DOHH2 (cell line): ENCODE results near the gene DAPK2.

ENCODE experiments used
- EZH2phosphoT487 ChIP-seq: fragments of 200-600 bp; sonication (generic); IDR thresholded peaks from 2 replicates; pipeline ENCODE4 v1.6.1; 2017; ENCODE audit warnings: borderline replicate concordance, mild to moderate bottlenecking, antibody characterized with exemption, low read length, moderate library complexity, mixed read lengths
- TF ChIP-seq, protein P1 (sequence below): fragments of 200-600 bp; sonication (generic); IDR thresholded peaks from one replicate; pipeline ENCODE4 v1.5.1; 2014; ENCODE audit warnings: antibody characterized with exemption, mild to moderate bottlenecking, low read depth, low read length; ENCODE audit not compliant: poor library complexity, severe bottlenecking

DNA sequence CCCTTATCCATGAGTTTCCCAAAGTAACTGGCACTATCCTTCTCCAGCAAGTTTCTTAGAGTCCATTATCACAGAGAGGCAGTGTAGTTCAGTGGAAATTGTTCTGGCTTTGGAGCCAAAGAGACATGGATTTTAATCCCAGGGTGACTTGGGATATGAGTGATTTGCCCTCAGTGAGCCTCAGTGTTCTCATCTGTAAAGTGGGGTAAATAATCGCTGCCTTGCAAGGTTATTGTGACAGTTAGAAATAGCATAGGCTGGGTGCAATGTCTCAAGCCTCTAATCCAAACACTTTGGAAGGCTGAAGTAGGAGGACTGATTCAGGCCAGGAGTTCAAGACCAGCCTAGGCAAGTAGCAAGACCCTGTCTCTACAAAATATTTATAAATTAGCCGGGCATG is 30.0 kb downstream of the DAPK2 start:
- TF ChIP-seq, protein P1, sequence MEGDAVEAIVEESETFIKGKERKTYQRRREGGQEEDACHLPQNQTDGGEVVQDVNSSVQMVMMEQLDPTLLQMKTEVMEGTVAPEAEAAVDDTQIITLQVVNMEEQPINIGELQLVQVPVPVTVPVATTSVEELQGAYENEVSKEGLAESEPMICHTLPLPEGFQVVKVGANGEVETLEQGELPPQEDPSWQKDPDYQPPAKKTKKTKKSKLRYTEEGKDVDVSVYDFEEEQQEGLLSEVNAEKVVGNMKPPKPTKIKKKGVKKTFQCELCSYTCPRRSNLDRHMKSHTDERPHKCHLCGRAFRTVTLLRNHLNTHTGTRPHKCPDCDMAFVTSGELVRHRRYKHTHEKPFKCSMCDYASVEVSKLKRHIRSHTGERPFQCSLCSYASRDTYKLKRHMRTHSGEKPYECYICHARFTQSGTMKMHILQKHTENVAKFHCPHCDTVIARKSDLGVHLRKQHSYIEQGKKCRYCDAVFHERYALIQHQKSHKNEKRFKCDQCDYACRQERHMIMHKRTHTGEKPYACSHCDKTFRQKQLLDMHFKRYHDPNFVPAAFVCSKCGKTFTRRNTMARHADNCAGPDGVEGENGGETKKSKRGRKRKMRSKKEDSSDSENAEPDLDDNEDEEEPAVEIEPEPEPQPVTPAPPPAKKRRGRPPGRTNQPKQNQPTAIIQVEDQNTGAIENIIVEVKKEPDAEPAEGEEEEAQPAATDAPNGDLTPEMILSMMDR: no peak
- no peak for TF ChIP-seq EZH2phosphoT487
